ENCODE data around the gene SIGLEC11. TPM values are rescaled to one million over a fixed set of nuclear protein-coding genes. Genes with fewer than 3 reads are reported as not detected.
"Not testable (repeated sequence)": the region's sequence is repeated elsewhere in the genome, so short reads cannot be mapped to it uniquely, and the experiment has no call there.

SIGLEC11 gene
- total and polyA plus RNA-seq, 7 donors: 0.60 to 2.5 (median 1.6) TPM; not detected in 1

DNA sequence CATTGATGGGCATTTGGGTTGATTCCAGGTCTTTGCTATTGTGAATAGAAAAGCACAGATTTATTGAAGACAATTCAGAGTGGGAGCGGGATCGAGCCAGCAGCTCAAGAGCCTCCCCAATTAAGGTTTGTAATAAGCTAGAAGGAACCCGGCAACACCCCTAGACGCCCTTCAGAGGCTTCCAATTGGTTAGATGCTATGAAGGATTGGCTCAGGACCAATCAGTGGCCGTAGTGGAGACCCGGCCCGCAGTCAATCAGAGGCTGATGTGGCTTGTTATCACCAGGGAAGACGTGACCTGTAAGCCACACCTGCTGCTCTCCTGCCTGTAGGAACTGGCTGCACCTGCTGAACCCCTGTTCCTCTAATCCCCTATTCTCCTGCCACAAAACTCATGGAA is 14.6 kb downstream of the SIGLEC11 start:
- 71 to 84% methylated on average over 8 of the region's 8 CpGs for WGBS, 2 donors
- TF ChIP-seq EP300 (IDR thresholded peaks at IDR 0.05): no peak
- TF ChIP-seq, protein P1, sequence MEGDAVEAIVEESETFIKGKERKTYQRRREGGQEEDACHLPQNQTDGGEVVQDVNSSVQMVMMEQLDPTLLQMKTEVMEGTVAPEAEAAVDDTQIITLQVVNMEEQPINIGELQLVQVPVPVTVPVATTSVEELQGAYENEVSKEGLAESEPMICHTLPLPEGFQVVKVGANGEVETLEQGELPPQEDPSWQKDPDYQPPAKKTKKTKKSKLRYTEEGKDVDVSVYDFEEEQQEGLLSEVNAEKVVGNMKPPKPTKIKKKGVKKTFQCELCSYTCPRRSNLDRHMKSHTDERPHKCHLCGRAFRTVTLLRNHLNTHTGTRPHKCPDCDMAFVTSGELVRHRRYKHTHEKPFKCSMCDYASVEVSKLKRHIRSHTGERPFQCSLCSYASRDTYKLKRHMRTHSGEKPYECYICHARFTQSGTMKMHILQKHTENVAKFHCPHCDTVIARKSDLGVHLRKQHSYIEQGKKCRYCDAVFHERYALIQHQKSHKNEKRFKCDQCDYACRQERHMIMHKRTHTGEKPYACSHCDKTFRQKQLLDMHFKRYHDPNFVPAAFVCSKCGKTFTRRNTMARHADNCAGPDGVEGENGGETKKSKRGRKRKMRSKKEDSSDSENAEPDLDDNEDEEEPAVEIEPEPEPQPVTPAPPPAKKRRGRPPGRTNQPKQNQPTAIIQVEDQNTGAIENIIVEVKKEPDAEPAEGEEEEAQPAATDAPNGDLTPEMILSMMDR (IDR thresholded peaks at IDR 0.05): no peak
- TF ChIP-seq POLR2A (IDR thresholded peaks at IDR 0.05): no peak
- TF ChIP-seq POLR2AphosphoS5 (IDR thresholded peaks at IDR 0.05): no peak
- Histone ChIP-seq H3K27ac (no peak overlapping the region), H3K4me3 (no peak overlapping the region), H3K4me1 (peaks cover 0 to 5% (median under 1%) of the 10 kb centered on the region in 4 donors), H3K9me3 (no peaks in the 10 kb centered on the region), H3K36me3 (no peaks in the 10 kb centered on the region), H3K27me3 (peaks cover 0 to 5% (median 0%) of the 10 kb centered on the region in 3 donors)
- DNase-seq: no peak
- intact Hi-C loops (cut with DNase I): no loop called here

DNA sequence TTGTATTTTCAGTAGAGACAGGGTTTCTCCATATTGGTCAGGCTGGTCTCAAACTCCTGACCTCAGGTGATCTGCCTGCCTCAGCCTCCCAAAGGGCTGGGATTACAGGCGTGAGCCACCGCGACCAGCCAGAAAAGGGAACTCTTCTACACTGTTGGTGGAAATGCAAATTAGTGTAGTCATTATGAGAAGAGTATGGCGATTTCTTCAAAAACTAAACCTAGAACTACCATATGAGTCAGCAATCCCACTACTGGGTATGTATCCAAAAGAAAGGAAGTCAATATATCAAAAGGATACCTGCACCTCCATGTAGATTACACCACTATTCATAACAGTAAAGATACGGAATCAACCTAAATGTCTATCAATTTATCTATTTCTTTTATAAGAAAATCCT is 16.4 kb downstream of the SIGLEC11 start:
- intact Hi-C loops (cut with DNase I): not testable (repeated sequence)

DNA sequence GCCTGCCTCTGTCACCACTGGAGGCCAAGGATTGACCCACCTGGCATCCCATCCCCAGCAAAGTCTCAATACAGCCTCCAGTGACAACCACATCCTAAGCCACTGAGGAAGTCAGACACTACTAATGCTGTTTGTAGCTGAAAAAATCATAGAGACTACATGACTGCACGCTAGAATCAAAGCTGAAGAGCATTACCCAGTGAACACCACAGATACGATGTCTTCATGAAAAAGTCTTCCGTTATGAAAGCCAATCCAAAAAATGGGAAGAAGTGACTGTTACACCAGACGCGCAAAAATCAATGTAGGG is 20.5 kb downstream of the SIGLEC11 start:
- Histone ChIP-seq H3K4me1 (peaks cover 0 to 8% (median 7%) of the 10 kb centered on the region in 4 donors), H3K4me3 (no peak overlapping the region), H3K27ac (no peak overlapping the region), H3K9me3 (no peaks in the 10 kb centered on the region), H3K36me3 (no peaks in the 10 kb centered on the region), H3K27me3 (no peaks in the 10 kb centered on the region)
- TF ChIP-seq EP300 (IDR thresholded peaks at IDR 0.05): no peak
- TF ChIP-seq, protein P1 (IDR thresholded peaks at IDR 0.05): no peak
- TF ChIP-seq POLR2AphosphoS5 (IDR thresholded peaks at IDR 0.05): no peak
- TF ChIP-seq POLR2A (IDR thresholded peaks at IDR 0.05): no peak
- WGBS, 2 donors: 92 to 93% methylated on average over 5 of the region's 5 CpGs
- DNase-seq: no peak
- intact Hi-C loops (cut with DNase I): no loop called here

More for the DNA sequence above, 16.4 kb downstream of the SIGLEC11 start:
- 67 to 83% methylated on average over 5 of the region's 5 CpGs for WGBS, 2 donors
- not testable (repeated sequence) for H3K27ac ChIP-seq, H3K27me3 ChIP-seq, H3K9me3 ChIP-seq, H3K36me3 ChIP-seq, DNase-seq, H3K4me1 ChIP-seq, H3K4me3 ChIP-seq

DNA sequence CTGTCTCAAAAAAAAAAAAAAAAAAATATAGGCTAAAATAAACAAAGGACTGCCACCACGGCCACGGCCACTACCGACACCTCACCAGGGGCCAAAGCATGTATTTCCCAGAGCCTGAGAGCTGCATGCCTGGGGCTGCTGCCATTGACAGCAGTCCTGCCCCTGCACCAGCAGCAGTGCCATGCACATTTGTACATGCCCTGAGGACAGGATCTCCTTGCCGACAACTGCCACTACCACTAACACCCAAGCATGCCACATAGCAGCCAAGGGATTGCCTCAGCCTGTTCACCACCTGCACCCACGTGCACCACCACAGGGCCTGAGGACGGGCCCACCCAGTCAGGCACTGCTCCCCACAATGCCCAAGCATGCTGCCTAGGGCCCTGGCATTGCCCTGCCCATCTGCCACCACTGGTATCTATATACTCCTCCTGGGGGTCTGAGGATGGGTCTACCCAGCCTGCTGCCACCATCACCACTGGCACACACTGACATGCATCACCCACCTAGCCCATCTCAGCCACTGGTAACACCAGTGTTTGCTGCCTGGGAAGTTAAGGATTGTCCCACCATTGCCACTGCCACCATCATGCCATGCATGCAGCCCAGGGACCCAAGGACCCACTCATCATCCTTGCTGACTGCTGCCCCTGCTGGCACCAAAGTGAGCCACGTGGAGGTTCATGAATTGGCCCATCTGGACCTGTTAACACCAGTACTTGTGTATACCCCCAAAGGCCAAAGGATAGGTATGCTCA is 21.1 kb downstream of the SIGLEC11 start:
- H3K27ac ChIP-seq: no peak overlapping the region
- 73 to 76% methylated on average over 7 of the region's 7 CpGs for WGBS, 2 donors
- no peak for DNase-seq
- H3K4me1 ChIP-seq: peaks cover 0 to 8% (median 7%) of the 10 kb centered on the region in 4 donors
- TF ChIP-seq POLR2AphosphoS5 (IDR thresholded peaks at IDR 0.05): no peak
- intact Hi-C loops (cut with DNase I): no loop called here
- H3K27me3 ChIP-seq: no peaks in the 10 kb centered on the region
- no peak overlapping the region for H3K4me3 ChIP-seq
- no peaks in the 10 kb centered on the region for H3K9me3 ChIP-seq
- H3K36me3 ChIP-seq: no peaks in the 10 kb centered on the region

DNA sequence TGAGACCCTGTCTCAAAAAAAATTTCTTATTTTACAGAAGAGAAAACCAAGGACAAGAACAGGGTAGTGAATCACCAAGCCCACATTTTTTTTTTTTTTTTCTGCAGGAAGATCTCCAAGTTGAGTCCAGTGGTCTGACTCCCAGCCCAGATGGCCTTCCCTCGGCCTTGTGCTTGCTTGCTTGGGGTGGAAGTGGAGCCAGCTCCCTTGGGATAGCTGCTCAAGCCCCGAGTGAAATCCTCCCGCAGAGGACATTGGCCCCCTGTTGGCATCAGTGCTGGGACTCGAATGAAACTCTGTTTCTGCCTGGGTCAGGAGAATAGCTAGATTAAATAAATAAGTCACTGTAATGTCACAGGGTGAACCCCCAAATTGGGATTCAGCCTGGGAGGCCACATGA is 22.3 kb downstream of the SIGLEC11 start:
- H3K4me1 ChIP-seq: peaks cover 0 to 8% (median 7%) of the 10 kb centered on the region in 4 donors
- no peak for DNase-seq
- H3K27me3 ChIP-seq: no peaks in the 10 kb centered on the region
- TF ChIP-seq EP300 (IDR thresholded peaks at IDR 0.05) (no peak), POLR2A (IDR thresholded peaks at IDR 0.05) (no peak), POLR2AphosphoS5 (IDR thresholded peaks at IDR 0.05) (no peak)
- TF ChIP-seq, protein P1 (IDR thresholded peaks at IDR 0.05): no peak
- H3K27ac ChIP-seq: no peak overlapping the region
- 84 to 86% methylated on average over 4 of the region's 4 CpGs for WGBS, 2 donors
- H3K36me3 ChIP-seq: no peaks in the 10 kb centered on the region
- intact Hi-C loops (cut with DNase I): no loop called here
- H3K4me3 ChIP-seq: no peak overlapping the region
- H3K9me3 ChIP-seq: no peaks in the 10 kb centered on the region
